Smooth muscle cell (in vitro differentiated cells): Measurements from ENCODE around the gene SLC22A12. TPM values are rescaled to one million over a fixed set of nuclear protein-coding genes. Genes with fewer than 3 reads are reported as not detected.

Experiments used
- DNase-seq: peaks from one replicate; lab custom pipeline; 2025; ENCODE audit not compliant: unreplicated experiment; lab: John Stamatoyannopoulos, UW
- H2AFZ ChIP-seq: fragments of 200-600 bp; sonication (generic); 2 replicates; pipeline ENCODE4 v1.6.0; 2016; ENCODE audit warnings: antibody characterized with exemption, low read depth, mild to moderate bottlenecking
- H3F3A ChIP-seq: fragments of 200-600 bp; sonication (generic); 2 replicates; pipeline ENCODE4 v1.6.0; 2017; ENCODE audit warnings: antibody characterized with exemption, low read depth
- H3K27ac ChIP-seq: fragments of 200-600 bp; sonication (generic); 2 replicates; pipeline ENCODE4 v1.5.1; 2016; ENCODE audit warnings: low read depth, mild to moderate bottlenecking
- H3K27me3 ChIP-seq: fragments of 200-600 bp; sonication (generic); 2 replicates; pipeline ENCODE4 v1.6.1; 2016; ENCODE audit warnings: low read depth, mild to moderate bottlenecking
- H3K36me3 ChIP-seq: fragments of 200-600 bp; sonication (generic); 2 replicates; pipeline ENCODE4 v1.5.1; 2016; ENCODE audit warnings: low read depth
- H3K4me1 ChIP-seq: fragments of 200-600 bp; sonication (generic); 2 replicates; pipeline ENCODE4 v1.5.1; 2016; ENCODE audit warnings: low read depth
- H3K4me2 ChIP-seq: fragments of 200-600 bp; sonication (generic); 2 replicates; pipeline ENCODE4 v1.6.0; 2016; ENCODE audit warnings: mild to moderate bottlenecking
- H3K4me3 ChIP-seq: fragments of 200-600 bp; sonication (generic); 2 replicates; pipeline ENCODE4 v1.5.1; 2016; ENCODE audit warnings: mild to moderate bottlenecking
- H3K79me2 ChIP-seq: fragments of 200-600 bp; sonication (generic); 2 replicates; pipeline ENCODE4 v1.6.0; 2016; ENCODE audit warnings: low read depth, mild to moderate bottlenecking
- H3K9ac ChIP-seq: fragments of 200-600 bp; sonication (generic); 2 replicates; pipeline ENCODE4 v1.6.0; 2016; ENCODE audit warnings: low read depth
- H3K9me3 ChIP-seq: fragments of 200-600 bp; sonication (generic); replicated peaks from 2 replicates; pipeline ENCODE4 v1.5.1; 2016; ENCODE audit warnings: low read depth
- H4K20me1 ChIP-seq: fragments of 200-600 bp; sonication (generic); 2 replicates; pipeline ENCODE4 v1.6.0; 2016; ENCODE audit warnings: low read depth
- WGBS: methylation state at CpG from one replicate; pipeline ENCODE4 v1.1.7; 2016; ENCODE audit warnings: low lambda C conversion rate; 5-methylcytosine and 5-hydroxymethylcytosine counted together
- polyA plus RNA-seq: library from polyadenylated mRNA; unstranded; fragments of >200 nt; fragmentation: Nextera tagmentation; extraction: Ambion mirVana; gene quantifications from 2 replicates; pipeline ENCODE4 v1.2.1, GENCODE V29; 2016
- total RNA-seq: library from RNA; depleted of rRNA; stranded (reverse); fragments of >200 nt; gene quantifications from 2 replicates; pipeline ENCODE4 v1.2.3, GENCODE V29; 2014
- TF ChIP-seq, protein P1 (sequence below): fragments of 200-600 bp; sonication (generic); IDR thresholded peaks from 2 replicates; pipeline ENCODE4 v1.5.1; 2017; ENCODE audit warnings: borderline replicate concordance, mild to moderate bottlenecking, antibody characterized with exemption; ENCODE audit not compliant: insufficient read depth, poor library complexity, severe bottlenecking

Gene SLC22A12
- total and polyA plus RNA-seq, 2 experiments from 2014 or later, result not detected

DNA sequence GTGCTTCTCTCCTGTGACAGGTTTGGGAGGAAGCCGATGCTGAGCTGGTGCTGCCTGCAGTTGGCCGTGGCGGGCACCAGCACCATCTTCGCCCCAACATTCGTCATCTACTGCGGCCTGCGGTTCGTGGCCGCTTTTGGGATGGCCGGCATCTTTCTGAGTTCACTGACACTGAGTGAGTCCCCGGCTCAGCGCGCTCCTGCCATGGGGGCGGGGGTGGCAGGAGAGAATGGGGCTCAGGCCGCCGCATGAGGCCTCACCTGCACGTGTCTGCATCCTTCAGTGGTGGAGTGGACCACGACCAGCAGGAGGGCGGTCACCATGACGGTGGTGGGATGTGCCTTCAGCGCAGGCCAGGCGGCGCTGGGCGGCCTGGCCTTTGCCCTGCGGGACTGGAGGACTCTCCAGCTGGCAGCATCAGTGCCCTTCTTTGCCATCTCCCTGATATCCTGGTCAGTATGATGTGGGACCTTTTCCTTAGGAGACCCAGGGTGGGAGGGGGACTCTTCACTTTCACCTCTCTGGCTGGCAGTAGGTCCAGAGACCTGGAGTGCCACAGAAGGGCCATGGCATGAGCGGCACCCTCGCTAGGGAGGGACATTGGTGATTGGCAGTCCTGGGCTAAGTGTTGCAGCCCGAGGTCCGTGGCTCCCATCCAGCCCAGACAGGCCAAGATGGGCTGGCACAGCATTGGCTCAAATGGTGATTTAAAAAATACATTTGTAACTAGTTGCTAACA, 28.9 kb upstream of the SLC22A12 start:
- no peak overlapping the region for H3K4me3 ChIP-seq
- H3F3A ChIP-seq, result no peaks in the 10 kb centered on the region
- TF ChIP-seq, protein P1, sequence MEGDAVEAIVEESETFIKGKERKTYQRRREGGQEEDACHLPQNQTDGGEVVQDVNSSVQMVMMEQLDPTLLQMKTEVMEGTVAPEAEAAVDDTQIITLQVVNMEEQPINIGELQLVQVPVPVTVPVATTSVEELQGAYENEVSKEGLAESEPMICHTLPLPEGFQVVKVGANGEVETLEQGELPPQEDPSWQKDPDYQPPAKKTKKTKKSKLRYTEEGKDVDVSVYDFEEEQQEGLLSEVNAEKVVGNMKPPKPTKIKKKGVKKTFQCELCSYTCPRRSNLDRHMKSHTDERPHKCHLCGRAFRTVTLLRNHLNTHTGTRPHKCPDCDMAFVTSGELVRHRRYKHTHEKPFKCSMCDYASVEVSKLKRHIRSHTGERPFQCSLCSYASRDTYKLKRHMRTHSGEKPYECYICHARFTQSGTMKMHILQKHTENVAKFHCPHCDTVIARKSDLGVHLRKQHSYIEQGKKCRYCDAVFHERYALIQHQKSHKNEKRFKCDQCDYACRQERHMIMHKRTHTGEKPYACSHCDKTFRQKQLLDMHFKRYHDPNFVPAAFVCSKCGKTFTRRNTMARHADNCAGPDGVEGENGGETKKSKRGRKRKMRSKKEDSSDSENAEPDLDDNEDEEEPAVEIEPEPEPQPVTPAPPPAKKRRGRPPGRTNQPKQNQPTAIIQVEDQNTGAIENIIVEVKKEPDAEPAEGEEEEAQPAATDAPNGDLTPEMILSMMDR, result no peak
- H3K36me3 ChIP-seq, result no peaks in the 10 kb centered on the region
- H3K4me1 ChIP-seq, result peaks cover 13% of the 10 kb centered on the region
- no peaks in the 10 kb centered on the region for H3K9me3 ChIP-seq
- H3K4me2 ChIP-seq, result no peak overlapping the region
- no peak overlapping the region for H3K9ac ChIP-seq
- no peak for DNase-seq
- no peaks in the 10 kb centered on the region for H4K20me1 ChIP-seq
- no peak overlapping the region for H3K27ac ChIP-seq
- H3K27me3 ChIP-seq, result no peaks in the 10 kb centered on the region
- WGBS, result 94% methylated on average over 29 of the region's 29 CpGs
- no peaks in the 10 kb centered on the region for H3K79me2 ChIP-seq
- H2AFZ ChIP-seq, result no peak overlapping the region

DNA sequence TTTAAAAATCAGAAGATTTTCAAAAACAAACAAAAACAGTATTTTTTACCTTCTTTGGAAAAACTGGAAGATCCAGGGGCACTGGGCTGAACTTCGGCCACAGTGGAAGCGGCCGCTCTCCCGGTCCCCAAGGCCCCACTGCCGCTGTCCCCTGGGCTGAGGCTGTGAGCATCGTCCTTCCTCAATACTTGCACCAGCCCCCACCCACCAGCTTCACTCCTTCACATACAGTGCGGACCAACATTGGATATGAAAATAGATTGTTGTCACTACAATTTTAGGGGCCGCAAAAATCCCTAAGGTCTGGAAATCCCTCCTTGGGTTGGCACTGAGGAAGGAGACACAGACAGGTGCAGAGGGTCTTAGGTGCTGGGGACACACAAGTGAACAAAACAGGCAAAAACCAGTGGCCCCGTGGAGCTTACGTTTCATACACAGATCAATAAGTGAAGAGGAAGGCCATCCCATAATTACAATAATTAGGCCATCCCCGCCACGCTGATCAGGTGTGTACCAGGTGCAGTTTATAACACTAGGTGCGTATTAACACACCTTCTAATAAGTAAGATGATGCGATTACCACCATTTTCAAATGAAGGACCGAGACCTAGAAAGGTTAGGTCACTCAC, 28.2 kb upstream of the SLC22A12 start:
- Histone ChIP-seq H3K27ac (no peak overlapping the region), H3K4me1 (peaks cover 15% of the 10 kb centered on the region), H3K27me3 (no peaks in the 10 kb centered on the region), H3K4me3 (no peak overlapping the region), H3K4me2 (no peak overlapping the region), H3K79me2 (no peaks in the 10 kb centered on the region), H4K20me1 (no peaks in the 10 kb centered on the region), H3K9me3 (no peaks in the 10 kb centered on the region), H3K36me3 (no peaks in the 10 kb centered on the region), H2AFZ (no peak overlapping the region), H3F3A (no peaks in the 10 kb centered on the region), H3K9ac (no peak overlapping the region)
- DNase-seq, result no peak
- 94% methylated on average over 15 of the region's 15 CpGs for WGBS
- TF ChIP-seq, protein P1, result no peak

DNA sequence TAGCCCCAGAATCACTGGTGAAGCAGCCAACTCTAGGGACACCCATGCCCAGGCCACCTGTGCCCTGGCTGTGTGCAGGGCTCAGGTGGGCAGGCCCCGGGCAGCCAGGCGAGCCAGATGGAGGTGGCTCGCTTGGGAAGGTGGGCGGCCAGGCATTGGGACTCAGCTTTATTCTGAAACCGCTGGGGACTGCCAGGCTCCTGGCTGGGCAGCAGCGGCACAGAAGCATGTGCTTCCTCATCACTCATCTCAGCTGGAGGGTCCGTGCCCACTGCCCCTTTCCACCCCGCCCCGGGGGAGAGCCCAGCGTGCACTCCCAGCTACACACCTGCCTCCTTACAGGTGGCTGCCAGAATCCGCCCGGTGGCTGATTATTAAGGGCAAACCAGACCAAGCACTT, 27.1 kb upstream of the SLC22A12 start:
- Histone ChIP-seq H3F3A (no peaks in the 10 kb centered on the region), H4K20me1 (no peaks in the 10 kb centered on the region), H3K9me3 (no peaks in the 10 kb centered on the region), H2AFZ (no peak overlapping the region), H3K27me3 (no peaks in the 10 kb centered on the region), H3K4me3 (no peak overlapping the region), H3K9ac (no peak overlapping the region), H3K27ac (no peak overlapping the region), H3K4me2 (no peak overlapping the region), H3K79me2 (no peaks in the 10 kb centered on the region), H3K4me1 (peaks cover 15% of the 10 kb centered on the region), H3K36me3 (no peaks in the 10 kb centered on the region)
- no peak for DNase-seq
- TF ChIP-seq, protein P1, result no peak
- 87% methylated on average over 12 of the region's 12 CpGs for WGBS
